CD14-positive monocyte (primary cell): Measurements from ENCODE around the gene HOXC13. TPM values are rescaled to one million over a fixed set of nuclear protein-coding genes. Genes with fewer than 3 reads are reported as not detected.

Experiments used
- DNase-seq, 3 donors: peaks; one replicate each; pipeline ENCODE4 v3.0.0-alpha.2; 2011 to 2022
- H2AFZ ChIP-seq: 2 replicates; pipeline ENCODE4 v1.6.0; 2012; ENCODE audit warnings: mild to moderate bottlenecking, low read depth, low read length, inconsistent platforms; ENCODE audit not compliant: insufficient read depth, poor library complexity, severe bottlenecking
- H3K27ac ChIP-seq, 2 donors: 1 replicate in 1 of 2; 2 replicates in 1 of 2; pipeline ENCODE4 v1.5.1; 2012 to 2013; ENCODE audit warnings: low read length in 2 of 2, control low read depth in 1 of 2, inconsistent platforms in 1 of 2, low read depth in 1 of 2, mild to moderate bottlenecking in 1 of 2
- H3K27me3 ChIP-seq, 2 donors: one replicate each; pipeline versions ENCODE4 v1.6.0 to v1.6.1; 2011 to 2013; ENCODE audit warnings: low read length in 2 of 2; ENCODE audit not compliant: control insufficient read depth in 2 of 2, insufficient read depth in 2 of 2
- H3K36me3 ChIP-seq, 2 donors: replicated peaks in 1 of 2; 1 replicate in 1 of 2; 2 replicates in 1 of 2; pipeline versions ENCODE4 v1.5.1 to v1.6.1; 2012 to 2013; ENCODE audit warnings: low read length in 2 of 2, control low read depth in 1 of 2, inconsistent platforms in 1 of 2, mild to moderate bottlenecking in 1 of 2; ENCODE audit not compliant: insufficient read depth in 2 of 2, control insufficient read depth in 1 of 2
- H3K4me1 ChIP-seq, 2 donors: 1 replicate in 1 of 2; 2 replicates in 1 of 2; pipeline versions ENCODE4 v1.5.1 to v1.6.1; 2012 to 2013; ENCODE audit warnings: low read length in 2 of 2, control low read depth in 1 of 2, inconsistent platforms in 1 of 2, mild to moderate bottlenecking in 1 of 2, moderate library complexity in 1 of 2; ENCODE audit not compliant: insufficient read depth in 2 of 2, control insufficient read depth in 1 of 2
- H3K4me2 ChIP-seq: replicated peaks from 2 replicates; pipeline ENCODE3; 2012; ENCODE audit warnings: low read length, moderate library complexity, mild to moderate bottlenecking; ENCODE audit not compliant: poor library complexity, severe bottlenecking; ENCODE audit errors: extremely low read depth
- H3K4me3 ChIP-seq, 3 experiments: fragments of 200-600 bp in 1 of 3; sonication (generic) in 1 of 3; replicated peaks in 1 of 3; 1 replicate in 2 of 3; 2 replicates in 1 of 3; pipeline ENCODE4 v1.5.1; 2011 to 2013; ENCODE audit warnings: low read length in 3 of 3, mild to moderate bottlenecking in 3 of 3, control low read depth in 2 of 3, low read depth in 2 of 3, inconsistent platforms in 1 of 3, moderate library complexity in 1 of 3
- H3K79me2 ChIP-seq: 2 replicates; pipeline ENCODE4 v1.6.0; 2012; ENCODE audit warnings: mild to moderate bottlenecking, control low read depth, inconsistent platforms, low read length, moderate library complexity; ENCODE audit not compliant: insufficient read depth
- H3K9ac ChIP-seq: 2 replicates; pipeline ENCODE4 v1.6.0; 2017; ENCODE audit warnings: low read length, mild to moderate bottlenecking; ENCODE audit not compliant: insufficient read depth, poor library complexity, severe bottlenecking
- H3K9me3 ChIP-seq, 2 donors: replicated peaks in 1 of 2; 1 replicate in 1 of 2; 2 replicates in 1 of 2; pipeline versions ENCODE4 v1.5.1 to v1.6.1; 2012 to 2013; ENCODE audit warnings: low read length in 2 of 2, control low read depth in 1 of 2; ENCODE audit not compliant: control insufficient read depth in 1 of 2, insufficient read depth in 1 of 2
- H4K20me1 ChIP-seq: 2 replicates; pipeline ENCODE4 v1.6.0; 2012; ENCODE audit warnings: mild to moderate bottlenecking, low read length, control low read depth, moderate library complexity; ENCODE audit not compliant: insufficient read depth
- H3K27ac Mint-ChIP-seq, 7 donors: one replicate each; pipeline ENCODE4 v1.8.0; 2020; ENCODE audit warnings: mild to moderate bottlenecking in 7 of 7, mixed read lengths in 7 of 7, moderate library complexity in 6 of 7, inconsistent platforms in 2 of 7
- H3K27me3 Mint-ChIP-seq, 3 donors: one replicate each; pipeline ENCODE4 v1.8.0; 2021 to 2022; ENCODE audit warnings: low read depth in 3 of 3, mild to moderate bottlenecking in 3 of 3, mixed read lengths in 3 of 3, moderate library complexity in 3 of 3, inconsistent platforms in 1 of 3
- H3K36me3 Mint-ChIP-seq, 2 donors: one replicate each; pipeline ENCODE4 v1.8.0; 2020; ENCODE audit warnings: mixed read lengths in 2 of 2, inconsistent platforms in 1 of 2, mild to moderate bottlenecking in 1 of 2
- H3K4me1 Mint-ChIP-seq: one replicate; pipeline ENCODE4 v1.8.0; 2020; ENCODE audit warnings: mild to moderate bottlenecking, mixed read lengths
- H3K4me3 Mint-ChIP-seq, 2 donors: one replicate each; pipeline ENCODE4 v1.8.0; 2020; ENCODE audit warnings: mild to moderate bottlenecking in 2 of 2, mixed read lengths in 2 of 2, moderate library complexity in 1 of 2
- H3K9me3 Mint-ChIP-seq, 7 donors: one replicate each; pipeline ENCODE4 v1.8.0; 2020 to 2022; ENCODE audit warnings: mixed read lengths in 7 of 7, mild to moderate bottlenecking in 6 of 7, moderate library complexity in 6 of 7, inconsistent platforms in 2 of 7
- WGBS: methylation state at CpG from one replicate; pipeline ENCODE4 v1.1.5; 2013; ENCODE audit warnings: missing lambda C conversion rate; ENCODE audit not compliant: insufficient coverage; 5-methylcytosine and 5-hydroxymethylcytosine counted together
- intact Hi-C, 2 donors: fragments of 100-400 bp; cut with micrococcal nuclease; formaldehyde crosslinking; loops; one replicate each; pipeline versions ENCODE4 v1.15.0 to v1.15.1; 2023
- polyA plus RNA-seq, 3 donors: library from polyadenylated mRNA; depleted of rRNA in 1 of 3; unstranded in 2 of 3; stranded (reverse) in 1 of 3; fragments of 300-500 nt in 2 of 3; fragments of >200 nt in 1 of 3; fragmentation: Illumina TruSeq in 2 of 3; gene quantifications; 1 replicate in 2 of 3; 2 replicates in 1 of 3; pipeline ENCODE4 v1.2.3, GENCODE V29; 2012 to 2021
- TF ChIP-seq, protein P1 (sequence below): fragments of 200-600 bp; IDR thresholded peaks from one replicate; pipeline ENCODE4 v1.8.0; 2022; ENCODE audit warnings: antibody characterized with exemption, mild to moderate bottlenecking

HOXC13 gene
- polyA plus RNA-seq, 3 donors, result not detected

GRCh38 chr12:53930591-53931255 lies 7.9 kb upstream of the HOXC13 start:
- no peaks in the 10 kb centered on the region for H3K36me3 Mint-ChIP-seq
- no peak for DNase-seq
- H3K4me1 Mint-ChIP-seq, result peaks cover 7% of the 10 kb centered on the region
- WGBS, result 10% methylated on average over 13 of the region's 30 CpGs
- intact Hi-C loops, result no loop called here
- Histone ChIP-seq H3K4me1 (no peaks in the 10 kb centered on the region), H3K79me2 (no peaks in the 10 kb centered on the region), H3K9me3 (peaks cover 19 to 80% of the 10 kb centered on the region in 2 donors), H4K20me1 (no peaks in the 10 kb centered on the region), H3K27ac (no peak overlapping the region), H3K4me3 (no peak overlapping the region), H3K4me2 (no peak overlapping the region), H3K27me3 (peaks cover 98 to 100% of the 10 kb centered on the region in 2 donors), H3K36me3 (no peaks in the 10 kb centered on the region), H3K9ac (no peak overlapping the region), H2AFZ (no peak overlapping the region)
- H3K9me3 Mint-ChIP-seq, result peaks cover 0 to 40% (median 29%) of the 10 kb centered on the region in 7 donors
- no peak overlapping the region for H3K27ac Mint-ChIP-seq
- peaks cover 95 to 100% (median 95%) of the 10 kb centered on the region in 3 donors for H3K27me3 Mint-ChIP-seq
- TF ChIP-seq, protein P1, sequence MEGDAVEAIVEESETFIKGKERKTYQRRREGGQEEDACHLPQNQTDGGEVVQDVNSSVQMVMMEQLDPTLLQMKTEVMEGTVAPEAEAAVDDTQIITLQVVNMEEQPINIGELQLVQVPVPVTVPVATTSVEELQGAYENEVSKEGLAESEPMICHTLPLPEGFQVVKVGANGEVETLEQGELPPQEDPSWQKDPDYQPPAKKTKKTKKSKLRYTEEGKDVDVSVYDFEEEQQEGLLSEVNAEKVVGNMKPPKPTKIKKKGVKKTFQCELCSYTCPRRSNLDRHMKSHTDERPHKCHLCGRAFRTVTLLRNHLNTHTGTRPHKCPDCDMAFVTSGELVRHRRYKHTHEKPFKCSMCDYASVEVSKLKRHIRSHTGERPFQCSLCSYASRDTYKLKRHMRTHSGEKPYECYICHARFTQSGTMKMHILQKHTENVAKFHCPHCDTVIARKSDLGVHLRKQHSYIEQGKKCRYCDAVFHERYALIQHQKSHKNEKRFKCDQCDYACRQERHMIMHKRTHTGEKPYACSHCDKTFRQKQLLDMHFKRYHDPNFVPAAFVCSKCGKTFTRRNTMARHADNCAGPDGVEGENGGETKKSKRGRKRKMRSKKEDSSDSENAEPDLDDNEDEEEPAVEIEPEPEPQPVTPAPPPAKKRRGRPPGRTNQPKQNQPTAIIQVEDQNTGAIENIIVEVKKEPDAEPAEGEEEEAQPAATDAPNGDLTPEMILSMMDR, result no peak
- H3K4me3 Mint-ChIP-seq, result peak overlapping the region in 1 of 2 donors; percentile 71

- TF ChIP-seq, protein P1, result no peak
- H3K27me3 Mint-ChIP-seq, result peaks cover 95 to 100% (median 96%) of the 10 kb centered on the region in 3 donors
- no peak overlapping the region for H3K4me2 ChIP-seq
- H3K36me3 Mint-ChIP-seq, result no peaks in the 10 kb centered on the region
- peaks cover 8% of the 10 kb centered on the region for H3K4me1 Mint-ChIP-seq
- no peaks in the 10 kb centered on the region for H3K36me3 ChIP-seq
- H3K4me1 ChIP-seq, result no peaks in the 10 kb centered on the region
- no peak overlapping the region for H3K27ac Mint-ChIP-seq
- H4K20me1 ChIP-seq, result no peaks in the 10 kb centered on the region
- peaks cover 97 to 100% of the 10 kb centered on the region in 2 donors for H3K27me3 ChIP-seq
- intact Hi-C loops, result no loop called here
- H3K9ac ChIP-seq, result no peak overlapping the region
- peaks cover 0 to 43% (median 26%) of the 10 kb centered on the region in 7 donors for H3K9me3 Mint-ChIP-seq
- H3K4me3 ChIP-seq, result no peak overlapping the region
- DNase-seq, result no peak
- no peak overlapping the region for H2AFZ ChIP-seq
- H3K27ac ChIP-seq, result no peak overlapping the region
- no peaks in the 10 kb centered on the region for H3K79me2 ChIP-seq
- WGBS, result no CpG with 5 or more reads among the region's 4 CpGs
- peak overlapping the region in 1 of 2 donors; percentile 62 for H3K4me3 Mint-ChIP-seq
- H3K9me3 ChIP-seq, result peaks cover 19 to 76% of the 10 kb centered on the region in 2 donors
Measured at GRCh38 chr12:53931844-53932581, 6.6 kb upstream of the HOXC13 start.
